ENCODE results near the gene SPRTN. TPM values are rescaled to one million over a fixed set of nuclear protein-coding genes. Genes with fewer than 3 reads are reported as not detected.

SPRTN gene
- total RNA-seq, 2 experiments from 2014 or later = 6.8 to 7.7 TPM

Other genes starting within 250 kb of the SPRTN start
- gene TRIM67, start 176.2 kb upstream of the SPRTN start, total RNA-seq = not detected
- gene GNPAT, start 97.1 kb upstream of the SPRTN start, total RNA-seq = 10 to 100 TPM; 56.2 to 59.6 TPM
- gene EXOC8, start 441 bp upstream of the SPRTN start, total RNA-seq = 10 to 100 TPM; 12.8 to 13.7 TPM
- 10 to 100 TPM; 46.5 to 47.2 TPM for gene EGLN1, start 84.0 kb downstream of the SPRTN start, total RNA-seq
- gene TSNAX, start 190.4 kb downstream of the SPRTN start, total RNA-seq = 10 to 100 TPM; 37.6 to 38.0 TPM

Data from activated CD8-positive, alpha-beta T cell treated with anti-CD3 and anti-CD28 coated beads for 36 hours (primary cell).